ENCODE measurements around the gene IMMT. TPM values are rescaled to one million over a fixed set of nuclear protein-coding genes. Genes with fewer than 3 reads are reported as not detected.

IMMT gene
- polyA plus RNA-seq, 4 donors: 69.2 to 82.1 (median 72.0) TPM

GRCh38 chr2:86224645-86225355 is 29.5 kb upstream of the IMMT start:
- Histone ChIP-seq H3K27ac (ENCODE audit: low read depth in 1 of 3, low read length in 2 of 3) (peak overlapping the region in 2 of 3 donors; percentile 12 to 48), H3K4me3 (ENCODE audit: low read depth in 1 of 3, low read length in 3 of 3) (no peak overlapping the region), H3K27me3 (ENCODE audit: control insufficient read depth in 3 of 3, insufficient read depth in 3 of 3, low read length in 3 of 3) (no peaks in the 10 kb centered on the region), H3K9me3 (ENCODE audit: control insufficient read depth in 2 of 2, insufficient read depth in 1 of 2, low read depth in 1 of 2, low read length in 1 of 2) (no peaks in the 10 kb centered on the region), H3K36me3 (ENCODE audit: control insufficient read depth in 3 of 3, insufficient read depth in 2 of 3, low read depth in 1 of 3, low read length in 3 of 3) (peaks cover 0 to 12% (median 0%) of the 10 kb centered on the region in 3 donors), H3K4me1 (ENCODE audit: control insufficient read depth in 3 of 3, insufficient read depth in 2 of 3, low read depth in 1 of 3, low read length in 2 of 3) (peaks cover 0 to 17% (median 0%) of the 10 kb centered on the region in 3 donors)
- FAIRE-seq (no peak), DNase-seq (no peak)
- 84 to 94% (median 92%) methylated on average over 9 of the region's 9 CpGs for WGBS, 3 donors

- no peak overlapping the region for H3K4me3 ChIP-seq (ENCODE audit: low read depth in 1 of 3, low read length in 3 of 3)
- DNase-seq: no peak
- FAIRE-seq: no peak
- peaks cover 0 to 12% (median 0%) of the 10 kb centered on the region in 3 donors for H3K36me3 ChIP-seq (ENCODE audit: control insufficient read depth in 3 of 3, insufficient read depth in 2 of 3, low read depth in 1 of 3, low read length in 3 of 3)
- WGBS, 3 donors: 82 to 98% (median 84%) methylated on average over 2 of the region's 2 CpGs
- no peaks in the 10 kb centered on the region for H3K27me3 ChIP-seq (ENCODE audit: control insufficient read depth in 3 of 3, insufficient read depth in 3 of 3, low read length in 3 of 3)
- peak overlapping the region in 1 of 3 donors; percentile 48 for H3K27ac ChIP-seq (ENCODE audit: low read depth in 1 of 3, low read length in 2 of 3)
- no peaks in the 10 kb centered on the region for H3K9me3 ChIP-seq (ENCODE audit: control insufficient read depth in 2 of 2, insufficient read depth in 1 of 2, low read depth in 1 of 2, low read length in 1 of 2)
- peaks cover 0 to 13% (median 0%) of the 10 kb centered on the region in 3 donors for H3K4me1 ChIP-seq (ENCODE audit: control insufficient read depth in 3 of 3, insufficient read depth in 2 of 3, low read depth in 1 of 3, low read length in 2 of 3)
These were observed 28.8 kb upstream of the IMMT start for GRCh38 chr2:86223927-86224560.

- peaks cover 0 to 12% (median 0%) of the 10 kb centered on the region in 3 donors for H3K36me3 ChIP-seq (ENCODE audit: control insufficient read depth in 3 of 3, insufficient read depth in 2 of 3, low read depth in 1 of 3, low read length in 3 of 3)
- peaks cover 0 to under 1% of the 10 kb centered on the region in 2 donors for H3K9me3 ChIP-seq (ENCODE audit: control insufficient read depth in 2 of 2, insufficient read depth in 1 of 2, low read depth in 1 of 2, low read length in 1 of 2)
- 50 to 65% (median 60%) methylated on average over 8 of the region's 8 CpGs for WGBS, 3 donors
- FAIRE-seq (no peak), DNase-seq (no peak)
- H3K4me1 ChIP-seq (ENCODE audit: control insufficient read depth in 3 of 3, insufficient read depth in 2 of 3, low read depth in 1 of 3, low read length in 2 of 3): peaks cover 0 to 10% (median 0%) of the 10 kb centered on the region in 3 donors
- H3K4me3 ChIP-seq (ENCODE audit: low read depth in 1 of 3, low read length in 3 of 3): no peak overlapping the region
- H3K27ac ChIP-seq (ENCODE audit: low read depth in 1 of 3, low read length in 2 of 3): peak overlapping the region in 1 of 3 donors; percentile 55
- no peaks in the 10 kb centered on the region for H3K27me3 ChIP-seq (ENCODE audit: control insufficient read depth in 3 of 3, insufficient read depth in 3 of 3, low read length in 3 of 3)
These were observed 28.1 kb upstream of the IMMT start for GRCh38 chr2:86223140-86223926.

GRCh38 chr2:86221066-86221684 is 25.9 kb upstream of the IMMT start:
- Histone ChIP-seq H3K36me3 (ENCODE audit: control insufficient read depth in 3 of 3, insufficient read depth in 2 of 3, low read depth in 1 of 3, low read length in 3 of 3) (peaks cover 0 to 5% (median 0%) of the 10 kb centered on the region in 3 donors), H3K9me3 (ENCODE audit: control insufficient read depth in 2 of 2, insufficient read depth in 1 of 2, low read depth in 1 of 2, low read length in 1 of 2) (peaks cover 0 to 3% of the 10 kb centered on the region in 2 donors), H3K4me3 (ENCODE audit: low read depth in 1 of 3, low read length in 3 of 3) (no peak overlapping the region), H3K4me1 (ENCODE audit: control insufficient read depth in 3 of 3, insufficient read depth in 2 of 3, low read depth in 1 of 3, low read length in 2 of 3) (peaks cover 0 to 20% (median 0%) of the 10 kb centered on the region in 3 donors), H3K27me3 (ENCODE audit: control insufficient read depth in 3 of 3, insufficient read depth in 3 of 3, low read length in 3 of 3) (no peaks in the 10 kb centered on the region), H3K27ac (ENCODE audit: low read depth in 1 of 3, low read length in 2 of 3) (no peak overlapping the region)
- 40 to 72% (median 61%) methylated on average over 5 of the region's 5 CpGs for WGBS, 3 donors
- FAIRE-seq (no peak), DNase-seq (peak in 1 of 2 donors; percentile 55)

- Histone ChIP-seq H3K27ac (ENCODE audit: low read depth in 1 of 3, low read length in 2 of 3) (no peak overlapping the region), H3K4me3 (ENCODE audit: low read depth in 1 of 3, low read length in 3 of 3) (no peak overlapping the region), H3K27me3 (ENCODE audit: control insufficient read depth in 3 of 3, insufficient read depth in 3 of 3, low read length in 3 of 3) (no peaks in the 10 kb centered on the region), H3K36me3 (ENCODE audit: control insufficient read depth in 3 of 3, insufficient read depth in 2 of 3, low read depth in 1 of 3, low read length in 3 of 3) (peaks cover 0 to 3% (median 0%) of the 10 kb centered on the region in 3 donors), H3K9me3 (ENCODE audit: control insufficient read depth in 2 of 2, insufficient read depth in 1 of 2, low read depth in 1 of 2, low read length in 1 of 2) (peaks cover 0 to 3% of the 10 kb centered on the region in 2 donors), H3K4me1 (ENCODE audit: control insufficient read depth in 3 of 3, insufficient read depth in 2 of 3, low read depth in 1 of 3, low read length in 2 of 3) (peaks cover 0 to 31% (median 0%) of the 10 kb centered on the region in 3 donors)
- no peak for DNase-seq
- no peak for FAIRE-seq
- WGBS, 3 donors: 78 to 92% (median 87%) methylated on average over 5 of the region's 5 CpGs
These were observed 24.6 kb upstream of the IMMT start for GRCh38 chr2:86219896-86220295.

- 81 to 85% (median 81%) methylated on average over 4 of the region's 4 CpGs for WGBS, 3 donors
- no peak for FAIRE-seq
- H3K4me3 ChIP-seq (ENCODE audit: low read depth in 1 of 3, low read length in 3 of 3): no peak overlapping the region
- H3K27ac ChIP-seq (ENCODE audit: low read depth in 1 of 3, low read length in 2 of 3): no peak overlapping the region
- H3K9me3 ChIP-seq (ENCODE audit: control insufficient read depth in 2 of 2, insufficient read depth in 1 of 2, low read depth in 1 of 2, low read length in 1 of 2): peaks cover 0 to 3% of the 10 kb centered on the region in 2 donors
- H3K27me3 ChIP-seq (ENCODE audit: control insufficient read depth in 3 of 3, insufficient read depth in 3 of 3, low read length in 3 of 3): no peaks in the 10 kb centered on the region
- no peaks in the 10 kb centered on the region for H3K36me3 ChIP-seq (ENCODE audit: control insufficient read depth in 3 of 3, insufficient read depth in 2 of 3, low read depth in 1 of 3, low read length in 3 of 3)
- no peak for DNase-seq
- peaks cover 0 to 38% (median 0%) of the 10 kb centered on the region in 3 donors for H3K4me1 ChIP-seq (ENCODE audit: control insufficient read depth in 3 of 3, insufficient read depth in 2 of 3, low read depth in 1 of 3, low read length in 2 of 3)
These were observed 22.9 kb upstream of the IMMT start for GRCh38 chr2:86218124-86218523.

GRCh38 chr2:86216575-86217555 is 21.6 kb upstream of the IMMT start:
- FAIRE-seq: no peak
- Histone ChIP-seq H3K4me1 (ENCODE audit: control insufficient read depth in 3 of 3, insufficient read depth in 2 of 3, low read depth in 1 of 3, low read length in 2 of 3) (peaks cover 0 to 36% (median 0%) of the 10 kb centered on the region in 3 donors), H3K27me3 (ENCODE audit: control insufficient read depth in 3 of 3, insufficient read depth in 3 of 3, low read length in 3 of 3) (no peaks in the 10 kb centered on the region), H3K4me3 (ENCODE audit: low read depth in 1 of 3, low read length in 3 of 3) (no peak overlapping the region), H3K36me3 (ENCODE audit: control insufficient read depth in 3 of 3, insufficient read depth in 2 of 3, low read depth in 1 of 3, low read length in 3 of 3) (peaks cover 0 to 4% (median 0%) of the 10 kb centered on the region in 3 donors), H3K27ac (ENCODE audit: low read depth in 1 of 3, low read length in 2 of 3) (no peak overlapping the region), H3K9me3 (ENCODE audit: control insufficient read depth in 2 of 2, insufficient read depth in 1 of 2, low read depth in 1 of 2, low read length in 1 of 2) (peaks cover 0 to 3% of the 10 kb centered on the region in 2 donors)
- 54 to 69% (median 57%) methylated on average over 13 of the region's 13 CpGs for WGBS, 3 donors
- DNase-seq: no peak

Data from small intestine (tissue), 7 donors.